Activated T-cell treated with anti-CD3 and anti-CD28 coated beads, Interleukin-2, amount 50 U/mL, for 4 hours (primary cell): ENCODE measurements around the gene NUMBL. TPM values are rescaled to one million over a fixed set of nuclear protein-coding genes. Genes with fewer than 3 reads are reported as not detected.

ENCODE experiments used
- ATAC-seq, 2 donors: fragments of 200-7000 bp; cut with Tn5 transposase; one replicate each; pipeline ENCODE4 v1.10.0; 2021
- DNase-seq: peaks from one replicate; pipeline ENCODE4 v3.0.0-alpha.2; 2020
- H3K27me3 Mint-ChIP-seq: one replicate; pipeline ENCODE4 v1.8.0; 2021; ENCODE audit warnings: low read depth, mixed read lengths
- H3K36me3 Mint-ChIP-seq: one replicate; pipeline ENCODE4 v1.8.0; 2022; ENCODE audit warnings: mixed read lengths; ENCODE audit not compliant: insufficient read depth
- H3K4me1 Mint-ChIP-seq: one replicate; pipeline ENCODE4 v1.8.0; 2021; ENCODE audit warnings: low read depth, mixed read lengths
- H3K4me3 Mint-ChIP-seq: one replicate; pipeline ENCODE4 v1.8.0; 2021; ENCODE audit warnings: mild to moderate bottlenecking, moderate library complexity, mixed read lengths
- H3K9me3 Mint-ChIP-seq: one replicate; pipeline ENCODE4 v1.8.0; 2021; ENCODE audit warnings: mixed read lengths
- total RNA-seq, 3 donors: library from RNA; stranded (reverse); gene quantifications; one replicate each; pipeline ENCODE4 v1.2.1, GENCODE V29; 2021

Gene NUMBL
- total RNA-seq, 3 donors from 2014 or later, result 13.8 to 17.1 (median 16.7) TPM

GRCh38 chr19:40688987-40689338, 1.5 kb downstream of the NUMBL start:
- DNase-seq, result no peak
- Mint-ChIP-seq H3K4me3 (no peak overlapping the region), H3K36me3 (peaks cover 7% of the 10 kb centered on the region), H3K27me3 (no peaks in the 10 kb centered on the region), H3K4me1 (peaks cover 4% of the 10 kb centered on the region), H3K9me3 (no peaks in the 10 kb centered on the region)
- no peak for ATAC-seq

GRCh38 chr19:40688309-40688708, 2.1 kb downstream of the NUMBL start:
- H3K4me1 Mint-ChIP-seq, result peaks cover 4% of the 10 kb centered on the region
- DNase-seq (no peak), ATAC-seq (no peak)
- no peak overlapping the region for H3K4me3 Mint-ChIP-seq
- H3K9me3 Mint-ChIP-seq, result no peaks in the 10 kb centered on the region
- H3K27me3 Mint-ChIP-seq, result no peaks in the 10 kb centered on the region
- H3K36me3 Mint-ChIP-seq, result peaks cover 7% of the 10 kb centered on the region

- Mint-ChIP-seq H3K27me3 (no peaks in the 10 kb centered on the region), H3K36me3 (peaks cover 7% of the 10 kb centered on the region), H3K9me3 (no peaks in the 10 kb centered on the region), H3K4me3 (no peak overlapping the region), H3K4me1 (peaks cover 4% of the 10 kb centered on the region)
- ATAC-seq (no peak), DNase-seq (no peak)
These were observed 2.9 kb downstream of the NUMBL start for GRCh38 chr19:40687525-40688016.

GRCh38 chr19:40686882-40687524, 3.4 kb downstream of the NUMBL start:
- no peak overlapping the region for H3K4me3 Mint-ChIP-seq
- DNase-seq (no peak), ATAC-seq (no peak)
- peaks cover 4% of the 10 kb centered on the region for H3K4me1 Mint-ChIP-seq
- H3K36me3 Mint-ChIP-seq, result peaks cover 7% of the 10 kb centered on the region
- H3K27me3 Mint-ChIP-seq, result no peaks in the 10 kb centered on the region
- H3K9me3 Mint-ChIP-seq, result no peaks in the 10 kb centered on the region

GRCh38 chr19:40685563-40685962, 4.9 kb downstream of the NUMBL start:
- ATAC-seq, result no peak
- H3K9me3 Mint-ChIP-seq, result no peaks in the 10 kb centered on the region
- no peaks in the 10 kb centered on the region for H3K4me1 Mint-ChIP-seq
- H3K36me3 Mint-ChIP-seq, result peaks cover 7% of the 10 kb centered on the region
- H3K27me3 Mint-ChIP-seq, result no peaks in the 10 kb centered on the region
- no peak for DNase-seq
- H3K4me3 Mint-ChIP-seq, result no peak overlapping the region

GRCh38 chr19:40685016-40685526, 5.4 kb downstream of the NUMBL start:
- no peaks in the 10 kb centered on the region for H3K4me1 Mint-ChIP-seq
- no peaks in the 10 kb centered on the region for H3K27me3 Mint-ChIP-seq
- peaks cover 10% of the 10 kb centered on the region for H3K36me3 Mint-ChIP-seq
- DNase-seq (no peak), ATAC-seq (no peak)
- H3K4me3 Mint-ChIP-seq, result no peak overlapping the region
- H3K9me3 Mint-ChIP-seq, result no peaks in the 10 kb centered on the region

GRCh38 chr19:40684280-40684679, 6.2 kb downstream of the NUMBL start:
- Mint-ChIP-seq H3K4me1 (no peaks in the 10 kb centered on the region), H3K36me3 (peaks cover 10% of the 10 kb centered on the region), H3K9me3 (no peaks in the 10 kb centered on the region), H3K27me3 (no peaks in the 10 kb centered on the region), H3K4me3 (no peak overlapping the region)
- ATAC-seq (no peak), DNase-seq (no peak)

- Mint-ChIP-seq H3K36me3 (peaks cover 10% of the 10 kb centered on the region), H3K4me3 (no peak overlapping the region), H3K9me3 (no peaks in the 10 kb centered on the region), H3K27me3 (no peaks in the 10 kb centered on the region), H3K4me1 (no peaks in the 10 kb centered on the region)
- DNase-seq (no peak), ATAC-seq (no peak)
These were observed 7.0 kb downstream of the NUMBL start for GRCh38 chr19:40683437-40683836.

GRCh38 chr19:40682431-40682964, 8.0 kb downstream of the NUMBL start:
- H3K9me3 Mint-ChIP-seq, result no peaks in the 10 kb centered on the region
- no peak for ATAC-seq

GRCh38 chr19:40681039-40681438, 9.4 kb downstream of the NUMBL start:
- Mint-ChIP-seq H3K27me3 (no peaks in the 10 kb centered on the region), H3K9me3 (no peaks in the 10 kb centered on the region), H3K36me3 (peaks cover 13% of the 10 kb centered on the region), H3K4me3 (no peak overlapping the region), H3K4me1 (no peaks in the 10 kb centered on the region)
- ATAC-seq (no peak), DNase-seq (no peak)

More at GRCh38 chr19:40682431-40682964, 8.0 kb downstream of the NUMBL start:
- H3K4me3 Mint-ChIP-seq, result no peak overlapping the region
- H3K27me3 Mint-ChIP-seq, result no peaks in the 10 kb centered on the region
- H3K4me1 Mint-ChIP-seq, result no peaks in the 10 kb centered on the region
- no peak for DNase-seq
- peaks cover 13% of the 10 kb centered on the region for H3K36me3 Mint-ChIP-seq

GRCh38 chr19:40677156-40677555, 13.3 kb downstream of the NUMBL start:
- ATAC-seq (no peak), DNase-seq (no peak)
- Mint-ChIP-seq H3K4me3 (no peak overlapping the region), H3K27me3 (no peaks in the 10 kb centered on the region), H3K36me3 (peaks cover 10% of the 10 kb centered on the region), H3K4me1 (no peaks in the 10 kb centered on the region), H3K9me3 (no peaks in the 10 kb centered on the region)

- ATAC-seq, result no peak
- DNase-seq, result no peak
- Mint-ChIP-seq H3K27me3 (no peaks in the 10 kb centered on the region), H3K4me1 (no peaks in the 10 kb centered on the region), H3K36me3 (peaks cover 21% of the 10 kb centered on the region), H3K4me3 (no peak overlapping the region), H3K9me3 (peaks cover 3% of the 10 kb centered on the region)
These were observed 16.2 kb downstream of the NUMBL start for GRCh38 chr19:40674291-40674690.

GRCh38 chr19:40673397-40673796, 17.1 kb downstream of the NUMBL start:
- ATAC-seq (no peak), DNase-seq (no peak)
- Mint-ChIP-seq H3K9me3 (peaks cover 3% of the 10 kb centered on the region), H3K36me3 (peaks cover 26% of the 10 kb centered on the region), H3K27me3 (no peaks in the 10 kb centered on the region), H3K4me1 (no peaks in the 10 kb centered on the region), H3K4me3 (no peak overlapping the region)

- DNase-seq, result no peak
- H3K27me3 Mint-ChIP-seq, result no peaks in the 10 kb centered on the region
- no peaks in the 10 kb centered on the region for H3K4me1 Mint-ChIP-seq
- no peak overlapping the region for H3K4me3 Mint-ChIP-seq
- peaks cover 26% of the 10 kb centered on the region for H3K36me3 Mint-ChIP-seq
- H3K9me3 Mint-ChIP-seq, result peaks cover 3% of the 10 kb centered on the region
- ATAC-seq, result no peak
These were observed 17.7 kb downstream of the NUMBL start for GRCh38 chr19:40672573-40673299.

- H3K4me3 Mint-ChIP-seq, result no peak overlapping the region
- ATAC-seq (no peak), DNase-seq (no peak)
- H3K9me3 Mint-ChIP-seq, result peaks cover 3% of the 10 kb centered on the region
- no peaks in the 10 kb centered on the region for H3K4me1 Mint-ChIP-seq
- H3K27me3 Mint-ChIP-seq, result no peaks in the 10 kb centered on the region
- peaks cover 23% of the 10 kb centered on the region for H3K36me3 Mint-ChIP-seq
These were observed 18.4 kb downstream of the NUMBL start for GRCh38 chr19:40672038-40672437.
